Sigmoid colon (tissue), 4 donors: ENCODE results near the gene MAS1L.

Experiments
- CTCF ChIP-seq, 4 experiments: fragments of 450-650 bp in 3 of 4; fragments of 200-600 bp in 1 of 4; IDR thresholded peaks; one replicate each; pipeline ENCODE4 v1.5.1; 2016 to 2019; ENCODE audit warnings: antibody characterized with exemption in 4 of 4, mild to moderate bottlenecking in 3 of 4, moderate library complexity in 2 of 4
- EP300 ChIP-seq, 4 donors: sonication (generic); formaldehyde crosslinking; IDR thresholded peaks; one replicate each; pipeline ENCODE4 v1.6.1; 2017; ENCODE audit warnings: antibody characterized with exemption in 4 of 4
- POLR2A ChIP-seq, 2 donors: fragments of 450-650 bp; IDR thresholded peaks; one replicate each; pipeline ENCODE4 v1.6.1; 2016; ENCODE audit warnings: antibody characterized with exemption in 2 of 2, mild to moderate bottlenecking in 2 of 2, moderate library complexity in 2 of 2
- POLR2AphosphoS5 ChIP-seq, 4 donors: sonication (generic); formaldehyde crosslinking; IDR thresholded peaks; one replicate each; pipeline ENCODE4 v1.6.1; 2017; ENCODE audit warnings: antibody characterized with exemption in 4 of 4

GRCh38 chr6:29510746-29511300 is 23.1 kb upstream of the MAS1L start:
- no peak for TF ChIP-seq CTCF (IDR thresholded peaks at IDR 0.05)
- TF ChIP-seq POLR2A (IDR thresholded peaks at IDR 0.05): no peak
- TF ChIP-seq POLR2AphosphoS5 (IDR thresholded peaks at IDR 0.05): no peak
- no peak for TF ChIP-seq EP300 (IDR thresholded peaks at IDR 0.05)
